GM12801 (cell line): Measurements from ENCODE around the gene RRP1B.

Experiments used
- TF ChIP-seq, protein P1 (sequence below): IDR thresholded peaks from one replicate; pipeline ENCODE4 v1.5.1; 2011; ENCODE audit warnings: control low read depth; ENCODE audit not compliant: insufficient read length; ENCODE audit errors: extremely low read depth

RRP1B gene

DNA sequence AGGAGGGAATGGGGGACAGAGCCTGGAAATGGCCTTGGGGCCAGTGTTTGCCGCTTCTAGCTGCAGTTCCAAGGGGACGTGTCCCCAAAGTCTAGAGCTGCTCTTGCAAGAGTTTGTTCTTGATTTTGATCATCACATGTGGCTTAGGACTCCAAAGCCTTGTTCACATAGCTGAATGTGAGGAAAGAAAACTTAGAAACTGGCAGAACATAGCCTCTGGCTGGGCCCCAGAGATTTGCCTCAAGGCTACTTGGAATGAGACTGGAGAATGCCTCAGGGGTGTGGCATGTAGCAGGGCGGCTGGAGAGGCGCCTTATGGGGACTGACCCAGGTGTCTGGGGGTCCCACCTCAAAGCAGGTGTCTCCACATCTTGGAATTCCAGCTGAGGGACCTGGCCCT lies 61.8 kb downstream of the RRP1B start:
- TF ChIP-seq, protein P1, sequence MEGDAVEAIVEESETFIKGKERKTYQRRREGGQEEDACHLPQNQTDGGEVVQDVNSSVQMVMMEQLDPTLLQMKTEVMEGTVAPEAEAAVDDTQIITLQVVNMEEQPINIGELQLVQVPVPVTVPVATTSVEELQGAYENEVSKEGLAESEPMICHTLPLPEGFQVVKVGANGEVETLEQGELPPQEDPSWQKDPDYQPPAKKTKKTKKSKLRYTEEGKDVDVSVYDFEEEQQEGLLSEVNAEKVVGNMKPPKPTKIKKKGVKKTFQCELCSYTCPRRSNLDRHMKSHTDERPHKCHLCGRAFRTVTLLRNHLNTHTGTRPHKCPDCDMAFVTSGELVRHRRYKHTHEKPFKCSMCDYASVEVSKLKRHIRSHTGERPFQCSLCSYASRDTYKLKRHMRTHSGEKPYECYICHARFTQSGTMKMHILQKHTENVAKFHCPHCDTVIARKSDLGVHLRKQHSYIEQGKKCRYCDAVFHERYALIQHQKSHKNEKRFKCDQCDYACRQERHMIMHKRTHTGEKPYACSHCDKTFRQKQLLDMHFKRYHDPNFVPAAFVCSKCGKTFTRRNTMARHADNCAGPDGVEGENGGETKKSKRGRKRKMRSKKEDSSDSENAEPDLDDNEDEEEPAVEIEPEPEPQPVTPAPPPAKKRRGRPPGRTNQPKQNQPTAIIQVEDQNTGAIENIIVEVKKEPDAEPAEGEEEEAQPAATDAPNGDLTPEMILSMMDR = no peak

DNA sequence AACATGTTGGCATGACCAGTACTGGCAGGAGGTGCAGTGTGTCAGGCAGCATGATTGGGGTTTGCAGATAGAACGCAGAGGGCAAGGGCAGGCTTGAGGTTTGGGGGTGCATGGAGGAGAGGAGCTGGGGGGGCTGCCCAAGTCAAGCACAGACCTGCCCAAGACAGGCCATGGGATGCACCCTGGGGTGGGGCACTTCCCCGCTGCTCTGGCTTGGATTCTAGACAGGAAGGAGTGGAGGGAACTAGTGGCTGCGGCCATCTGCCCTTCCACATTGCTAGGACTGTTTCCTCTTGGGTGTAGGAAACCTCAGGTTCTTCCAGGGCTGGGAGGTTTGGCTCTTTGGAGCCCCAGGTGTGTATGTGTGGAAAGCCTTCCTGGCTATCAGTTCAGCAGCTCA lies 62.6 kb downstream of the RRP1B start:
- TF ChIP-seq, protein P1 = no peak

DNA sequence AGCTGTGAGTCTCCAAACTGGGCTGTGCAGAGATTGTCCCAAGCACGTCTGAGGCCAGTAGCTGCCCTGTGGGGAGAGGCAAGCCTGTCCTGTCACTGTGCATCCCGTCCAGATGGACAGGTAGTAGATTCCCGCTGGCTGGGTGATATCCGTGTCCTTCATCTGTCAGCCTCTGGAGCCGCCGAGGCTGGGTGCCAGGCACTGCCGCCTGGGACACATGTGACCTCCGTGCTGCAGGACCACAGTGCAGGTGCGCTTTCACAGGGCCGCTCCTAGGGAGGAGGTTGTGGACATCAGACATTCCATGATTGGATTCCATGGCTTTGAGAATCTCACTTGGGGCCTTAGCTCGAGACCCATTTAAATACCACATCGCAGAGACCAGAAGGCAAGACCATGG lies 64.3 kb downstream of the RRP1B start:
- TF ChIP-seq, protein P1 = no peak

DNA sequence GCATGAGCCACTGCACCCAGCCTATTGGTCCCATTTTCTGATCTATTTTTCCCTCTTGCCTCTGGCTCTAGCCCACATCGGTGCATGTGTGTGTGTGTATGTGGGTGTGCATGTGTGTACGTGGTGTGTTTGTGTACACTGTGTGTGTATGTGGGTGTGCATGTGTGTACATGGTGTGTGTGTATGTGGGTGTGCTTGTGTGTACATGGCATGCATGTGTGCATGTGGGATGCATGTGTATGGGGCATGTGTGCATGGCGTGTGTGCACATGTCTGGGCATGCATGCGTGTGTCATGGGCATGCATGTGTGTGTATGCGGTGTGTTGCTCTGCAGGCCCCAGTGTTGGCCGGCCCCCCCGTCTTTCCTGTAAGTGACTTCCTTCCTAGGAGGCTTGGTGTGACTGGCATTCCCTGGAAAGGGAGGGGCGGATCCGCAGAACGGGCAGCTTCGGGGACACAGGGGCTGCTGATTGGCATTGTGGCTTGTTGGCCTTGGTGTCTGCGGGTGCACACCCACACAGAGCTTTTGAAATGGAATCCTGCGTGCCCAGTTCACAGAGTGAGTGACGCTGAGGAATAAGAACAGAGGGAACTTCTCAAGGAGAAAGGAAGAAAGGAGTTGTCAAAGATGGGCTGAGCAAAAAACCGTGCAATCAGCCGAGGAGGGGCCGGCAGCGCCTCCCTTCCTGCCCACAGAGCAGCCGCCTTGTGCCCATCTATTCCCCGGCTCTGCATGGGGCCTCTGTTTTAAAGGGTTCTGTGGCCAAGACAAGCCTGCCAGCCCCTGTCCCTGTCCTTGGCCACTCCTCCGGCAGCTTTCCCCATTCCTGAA lies 67.5 kb downstream of the RRP1B start:
- TF ChIP-seq, protein P1 = no peak

DNA sequence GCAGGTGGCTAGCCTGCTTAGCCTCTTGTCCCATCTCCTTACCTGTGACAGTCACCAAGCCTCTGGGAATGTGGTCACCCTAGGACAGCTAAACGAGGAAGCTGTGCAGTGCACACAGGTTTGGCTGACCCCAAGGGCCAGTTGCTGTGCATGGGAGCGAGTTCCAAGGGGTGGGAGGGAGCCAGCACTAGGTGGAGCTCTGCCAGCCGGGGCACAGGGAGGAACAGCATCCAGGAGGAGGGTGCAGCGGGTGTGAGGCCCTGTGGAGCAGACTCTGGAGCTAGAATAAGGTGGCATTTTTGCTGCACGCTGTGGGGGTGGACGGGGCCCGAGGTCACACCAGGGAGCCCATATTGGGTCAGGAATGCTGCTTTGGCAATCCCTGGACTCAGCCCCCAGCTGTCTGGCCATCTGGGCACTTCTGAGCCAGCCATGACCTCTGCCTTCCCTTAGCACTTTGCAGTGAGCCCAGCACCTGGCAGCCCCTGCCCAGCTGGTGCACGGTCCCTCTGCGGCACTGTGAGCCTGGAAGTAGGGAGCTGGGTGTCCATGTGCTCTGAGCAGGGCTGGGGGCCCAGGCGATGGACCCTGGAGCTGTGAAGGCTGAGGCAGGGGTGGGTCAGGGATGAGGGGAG lies 68.3 kb downstream of the RRP1B start:
- TF ChIP-seq, protein P1 = no peak

DNA sequence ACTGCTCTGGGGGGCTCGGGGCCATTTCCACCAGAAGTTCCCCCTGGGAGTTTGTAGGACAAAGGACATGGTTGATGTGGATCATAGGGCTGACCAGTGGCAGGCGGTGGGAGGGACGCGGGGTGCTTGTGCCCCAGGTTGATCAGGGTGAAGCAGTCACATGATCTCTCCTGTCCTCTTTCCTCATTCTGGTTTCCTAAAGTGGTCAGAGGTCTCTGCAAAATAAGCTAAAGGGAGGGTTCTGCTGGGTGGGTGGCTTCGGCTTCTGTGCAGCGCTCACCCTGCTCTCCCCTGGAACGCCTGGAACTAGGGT lies 68.8 kb downstream of the RRP1B start:
- TF ChIP-seq, protein P1 = no peak

DNA sequence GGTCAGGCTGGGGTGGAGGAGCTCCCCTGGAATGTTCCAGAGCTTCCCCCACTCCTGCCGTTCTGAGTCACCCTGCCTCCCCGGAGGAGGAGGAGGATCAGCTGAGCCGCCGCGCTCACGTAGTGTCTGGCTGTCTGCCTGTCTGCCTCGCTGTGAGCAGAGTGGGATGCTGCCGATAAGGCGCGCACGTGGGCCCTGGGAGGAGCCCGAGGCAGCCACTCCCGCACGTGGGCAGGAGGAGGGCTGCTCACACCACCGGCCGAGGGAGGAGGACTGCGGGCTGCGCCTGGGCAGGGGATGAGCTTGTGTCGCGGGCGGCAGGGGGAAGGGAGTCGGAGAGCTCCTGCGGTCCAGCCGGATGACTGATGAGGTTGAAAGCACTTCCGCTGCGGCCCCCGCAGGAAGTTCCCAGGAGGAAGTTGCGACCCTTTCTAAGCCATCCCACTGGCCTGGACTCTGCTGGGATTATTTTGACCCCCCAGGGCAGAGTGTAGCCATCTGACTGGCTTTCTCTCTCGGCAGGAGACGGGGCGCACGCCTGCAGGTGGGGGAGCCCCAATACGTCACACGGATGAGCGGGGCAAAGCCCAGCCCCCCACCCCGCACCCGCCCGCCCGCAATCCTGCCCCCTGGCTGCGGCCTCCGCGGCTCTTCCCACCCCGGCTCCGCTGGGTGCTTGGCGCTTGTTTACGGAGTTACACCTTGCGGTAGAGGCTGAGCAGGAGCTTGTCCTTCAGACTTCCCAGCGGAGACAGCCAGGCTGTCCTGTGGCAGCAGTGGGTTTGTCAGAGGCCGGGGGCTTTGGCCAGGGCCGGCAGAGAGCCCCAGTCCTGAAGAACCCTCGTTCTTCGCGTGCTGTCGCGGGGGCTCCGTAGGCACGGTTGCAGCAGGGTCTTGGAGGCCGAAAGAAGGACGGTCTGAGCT lies 69.4 kb downstream of the RRP1B start:
- TF ChIP-seq, protein P1 = no peak
